HL-60 (cell line): ENCODE results near the gene RPS6KA3.

Experiments
- DNase-seq, 2 experiments: peaks; one replicate each; pipeline ENCODE4 v3.0.0-alpha.2; 2010 to 2020; ENCODE audit warnings: low read depth in 1 of 2, low spot score in 1 of 2
- H3K27ac ChIP-seq: fragments of 250-450 bp; sonication (Bioruptor Pico); replicated peaks from 2 replicates; pipeline ENCODE4 v1.5.1; 2020; ENCODE audit warnings: mild to moderate bottlenecking, moderate library complexity
- H3K27me3 ChIP-seq: fragments of 250-450 bp; sonication (Bioruptor Pico); 2 replicates; pipeline ENCODE4 v1.5.1; 2021; ENCODE audit warnings: mild to moderate bottlenecking, moderate library complexity; ENCODE audit not compliant: insufficient read depth, poor library complexity, severe bottlenecking
- H3K4me3 ChIP-seq: replicated peaks from 2 replicates; pipeline ENCODE4 v1.5.1; 2011; ENCODE audit warnings: mild to moderate bottlenecking, control low read depth, low read length; ENCODE audit not compliant: insufficient read depth
- CTCF ChIP-seq: IDR thresholded peaks from one replicate; pipeline ENCODE4 v1.5.1; 2011; ENCODE audit warnings: low read length, control low read depth, inconsistent platforms; ENCODE audit not compliant: insufficient read depth
- GABPA ChIP-seq: IDR thresholded peaks from 2 replicates; pipeline ENCODE4 v1.6.1; 2012; ENCODE audit warnings: low read depth
- POLR2AphosphoS5 ChIP-seq: IDR thresholded peaks from 2 replicates; pipeline ENCODE4 v1.6.1; 2012; ENCODE audit warnings: low read depth
- REST ChIP-seq: IDR thresholded peaks from 2 replicates; pipeline ENCODE4 v1.6.1; 2012; ENCODE audit warnings: low read depth; ENCODE audit not compliant: insufficient replicate concordance
- SPI1 ChIP-seq: IDR thresholded peaks from 2 replicates; pipeline ENCODE4 v1.6.1; 2012; ENCODE audit warnings: low read depth, mild to moderate bottlenecking, borderline replicate concordance

The RPS6KA3 gene

GRCh38 chrX:20284992-20285391, 18.3 kb upstream of the RPS6KA3 start:
- no peaks in the 10 kb centered on the region for H3K27me3 ChIP-seq
- no peak overlapping the region for H3K4me3 ChIP-seq
- no peak for TF ChIP-seq GABPA
- TF ChIP-seq POLR2AphosphoS5 = no peak
- TF ChIP-seq REST = no peak
- TF ChIP-seq CTCF = no peak
- no peak for TF ChIP-seq SPI1

GRCh38 chrX:20284444-20284843, 17.7 kb upstream of the RPS6KA3 start:
- Histone ChIP-seq H3K4me3 (no peak overlapping the region), H3K27ac (no peak overlapping the region), H3K27me3 (no peaks in the 10 kb centered on the region)
- TF ChIP-seq CTCF = no peak
- TF ChIP-seq POLR2AphosphoS5 = no peak
- no peak for TF ChIP-seq GABPA
- TF ChIP-seq REST = no peak
- no peak for TF ChIP-seq SPI1
- no peak for DNase-seq

More at GRCh38 chrX:20284992-20285391, 18.3 kb upstream of the RPS6KA3 start:
- H3K27ac ChIP-seq = no peak overlapping the region
- DNase-seq = no peak

GRCh38 chrX:20280938-20281337, 14.2 kb upstream of the RPS6KA3 start:
- no peak for DNase-seq
- Histone ChIP-seq H3K27ac (no peak overlapping the region), H3K4me3 (no peak overlapping the region), H3K27me3 (no peaks in the 10 kb centered on the region)
- TF ChIP-seq CTCF (no peak), REST (no peak), GABPA (no peak), POLR2AphosphoS5 (no peak), SPI1 (no peak)
